ENCODE data around the gene SPATA2L.

DNA sequence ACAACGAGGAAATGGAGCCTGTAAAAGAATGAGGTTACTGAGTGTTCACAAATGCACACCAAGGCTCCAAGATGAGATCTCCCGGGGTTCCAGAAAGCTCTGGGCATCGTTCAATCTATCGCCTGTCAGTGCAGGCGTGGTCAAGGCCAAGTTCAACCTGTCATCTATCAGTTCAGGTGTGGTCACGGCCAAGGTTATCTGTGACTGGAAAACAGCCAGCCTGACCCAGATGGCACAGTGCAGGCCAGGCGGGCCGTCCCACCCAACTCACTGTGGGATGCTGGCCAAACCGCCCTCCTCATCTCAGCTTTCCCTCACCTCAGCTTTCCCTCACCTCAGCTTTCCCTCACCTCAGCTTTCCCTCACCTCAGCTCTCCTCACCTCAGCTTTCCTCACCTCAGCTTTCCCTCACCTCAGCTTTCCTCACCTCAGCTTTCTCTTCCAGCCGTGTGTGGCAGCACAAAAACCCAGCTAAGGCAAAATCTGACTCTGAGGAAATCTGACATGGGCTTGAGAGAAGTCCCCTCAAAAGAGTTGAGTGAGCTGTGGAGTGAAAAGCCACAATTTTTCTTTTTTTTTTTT lies 46.4 kb downstream of the SPATA2L start:
- TF ChIP-seq CTCF (IDR thresholded peaks at IDR 0.05; ENCODE audit: low read depth, low read length, poor library complexity, severe bottlenecking), result no peak
- TF ChIP-seq EZH2phosphoT487 (IDR thresholded peaks at IDR 0.05; ENCODE audit: borderline replicate concordance, low read length), result no peak

All from DOHH2 (cell line).